Measurements from ENCODE around the gene ZNF30.

GRCh38 chr19:34961775-34962686 is 35.3 kb downstream of the ZNF30 start:
- no peak for TF ChIP-seq CTCF (IDR thresholded peaks at IDR 0.05; ENCODE audit: poor library complexity)
- TF ChIP-seq EZH2 (IDR thresholded peaks at IDR 0.05; ENCODE audit: borderline replicate concordance) = no peak
- no peak for TF ChIP-seq EZH2phosphoT487 (IDR thresholded peaks at IDR 0.05; ENCODE audit: low read depth, severe bottlenecking, unreplicated experiment)
